Heart left ventricle (tissue), 13 donors: Measurements from ENCODE around the gene CPLANE2.

Experiments
- POLR2A ChIP-seq, 2 donors: fragments of 450-650 bp; IDR thresholded peaks; one replicate each; pipeline ENCODE4 v1.6.1; 2017; ENCODE audit warnings: antibody characterized with exemption in 2 of 2, mild to moderate bottlenecking in 2 of 2, moderate library complexity in 2 of 2
- TF ChIP-seq, protein P1 (sequence below), 12 donors: fragments of 200-600 bp; sonication (generic) in 4 of 12; IDR thresholded peaks; one replicate each; pipeline versions ENCODE4 v1.5.0 to v1.8.0; 2018 to 2022; ENCODE audit warnings: antibody characterized with exemption in 12 of 12, mild to moderate bottlenecking in 5 of 12
- donor health status: ischemic (EF 13 %, LVEDD 7.1; RV severe dilation, severe dysfunction).
- donor health status: DM: no; HTN: yes; CAD: no.
- donor health status: DM: no; HTN: no; CAD: no.
- donor health status: ischemic (EF 25% LVEDD 6.9; RV normal size, moderate dysfunction).
- donor health status: ischemic (EF 25% LVEDD 5.7; RV mildly dilated, moderate dysfunction).
- donor health status: ischemic (EF 35%, LVEDD 5.7; RV mildly dilated, moderate dysfunction).
- donor health status: nonischemic (EF 11% LVEDD 7.7; RV severe dilation, severe dysfunction).
- donor health status: DM: yes; HTN: yes; CAD: no.
- donor health status: PGD.
- donor health status: ischemic (EF 29% LVEDD 5.4; RV normal size, mild dysfunction).
- donor health status: nonischemic (EF 23%, LVEDD 6.1; RV moderate dilation, normal function).

DNA sequence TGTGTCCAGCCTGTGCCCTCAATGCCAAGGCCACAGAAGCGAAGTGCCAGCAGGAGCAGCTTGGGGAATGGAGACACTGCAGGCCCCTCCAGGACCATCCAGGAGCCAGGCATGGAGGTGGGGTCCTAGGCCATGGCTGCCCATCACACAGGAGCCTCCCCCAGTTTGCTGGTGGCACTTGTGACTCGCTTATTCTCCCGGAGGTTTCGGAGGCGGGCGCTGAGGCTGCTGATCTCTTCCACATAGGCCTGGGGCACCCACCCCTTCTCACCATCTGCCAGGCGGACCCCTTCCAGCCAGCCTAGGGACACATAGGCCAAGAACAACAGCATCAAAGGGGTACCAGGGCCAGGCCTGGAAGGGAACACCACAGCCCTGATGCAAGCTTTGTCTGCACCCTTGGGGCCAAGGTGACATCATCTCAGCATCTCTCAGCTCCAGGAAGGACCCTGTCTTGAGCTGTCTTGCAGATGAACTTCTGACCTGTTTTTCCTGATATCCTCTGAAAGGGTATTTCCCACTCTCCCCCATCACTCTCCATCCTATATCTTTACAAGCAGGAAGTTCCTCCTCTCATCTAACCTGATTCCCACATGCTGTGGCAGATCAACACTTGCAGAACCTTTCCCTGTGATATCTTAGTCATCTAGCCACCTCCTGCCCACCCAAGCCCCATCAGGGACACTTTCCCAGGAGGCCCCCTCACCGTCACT is 38.4 kb downstream of the CPLANE2 start:
- no peak for TF ChIP-seq POLR2A (IDR thresholded peaks at IDR 0.05)
- TF ChIP-seq, protein P1, sequence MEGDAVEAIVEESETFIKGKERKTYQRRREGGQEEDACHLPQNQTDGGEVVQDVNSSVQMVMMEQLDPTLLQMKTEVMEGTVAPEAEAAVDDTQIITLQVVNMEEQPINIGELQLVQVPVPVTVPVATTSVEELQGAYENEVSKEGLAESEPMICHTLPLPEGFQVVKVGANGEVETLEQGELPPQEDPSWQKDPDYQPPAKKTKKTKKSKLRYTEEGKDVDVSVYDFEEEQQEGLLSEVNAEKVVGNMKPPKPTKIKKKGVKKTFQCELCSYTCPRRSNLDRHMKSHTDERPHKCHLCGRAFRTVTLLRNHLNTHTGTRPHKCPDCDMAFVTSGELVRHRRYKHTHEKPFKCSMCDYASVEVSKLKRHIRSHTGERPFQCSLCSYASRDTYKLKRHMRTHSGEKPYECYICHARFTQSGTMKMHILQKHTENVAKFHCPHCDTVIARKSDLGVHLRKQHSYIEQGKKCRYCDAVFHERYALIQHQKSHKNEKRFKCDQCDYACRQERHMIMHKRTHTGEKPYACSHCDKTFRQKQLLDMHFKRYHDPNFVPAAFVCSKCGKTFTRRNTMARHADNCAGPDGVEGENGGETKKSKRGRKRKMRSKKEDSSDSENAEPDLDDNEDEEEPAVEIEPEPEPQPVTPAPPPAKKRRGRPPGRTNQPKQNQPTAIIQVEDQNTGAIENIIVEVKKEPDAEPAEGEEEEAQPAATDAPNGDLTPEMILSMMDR (IDR thresholded peaks at IDR 0.05), result no peak
